ENCODE measurements around the gene RMI2.

Gene RMI2

DNA sequence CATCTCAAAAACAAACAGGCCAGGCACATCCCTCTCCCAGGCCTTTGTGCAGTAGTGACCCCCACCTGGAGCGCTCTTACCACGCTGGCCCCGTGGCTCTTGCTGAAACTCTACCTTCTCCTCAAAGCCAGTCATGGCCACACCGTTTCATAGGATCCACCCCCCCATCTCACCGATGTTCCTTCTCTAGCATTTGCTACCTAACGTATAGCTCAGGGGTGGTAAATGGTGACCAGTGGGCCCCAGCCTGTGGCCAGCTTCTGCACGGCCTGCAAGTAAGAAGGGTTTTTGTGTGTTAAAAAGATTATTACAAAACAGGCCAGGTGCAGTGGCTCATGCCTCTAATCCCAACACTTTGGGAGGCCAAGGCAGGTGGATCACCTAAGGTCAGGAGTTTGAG, 43.8 kb downstream of the RMI2 start:
- no peak for DNase-seq

DNA sequence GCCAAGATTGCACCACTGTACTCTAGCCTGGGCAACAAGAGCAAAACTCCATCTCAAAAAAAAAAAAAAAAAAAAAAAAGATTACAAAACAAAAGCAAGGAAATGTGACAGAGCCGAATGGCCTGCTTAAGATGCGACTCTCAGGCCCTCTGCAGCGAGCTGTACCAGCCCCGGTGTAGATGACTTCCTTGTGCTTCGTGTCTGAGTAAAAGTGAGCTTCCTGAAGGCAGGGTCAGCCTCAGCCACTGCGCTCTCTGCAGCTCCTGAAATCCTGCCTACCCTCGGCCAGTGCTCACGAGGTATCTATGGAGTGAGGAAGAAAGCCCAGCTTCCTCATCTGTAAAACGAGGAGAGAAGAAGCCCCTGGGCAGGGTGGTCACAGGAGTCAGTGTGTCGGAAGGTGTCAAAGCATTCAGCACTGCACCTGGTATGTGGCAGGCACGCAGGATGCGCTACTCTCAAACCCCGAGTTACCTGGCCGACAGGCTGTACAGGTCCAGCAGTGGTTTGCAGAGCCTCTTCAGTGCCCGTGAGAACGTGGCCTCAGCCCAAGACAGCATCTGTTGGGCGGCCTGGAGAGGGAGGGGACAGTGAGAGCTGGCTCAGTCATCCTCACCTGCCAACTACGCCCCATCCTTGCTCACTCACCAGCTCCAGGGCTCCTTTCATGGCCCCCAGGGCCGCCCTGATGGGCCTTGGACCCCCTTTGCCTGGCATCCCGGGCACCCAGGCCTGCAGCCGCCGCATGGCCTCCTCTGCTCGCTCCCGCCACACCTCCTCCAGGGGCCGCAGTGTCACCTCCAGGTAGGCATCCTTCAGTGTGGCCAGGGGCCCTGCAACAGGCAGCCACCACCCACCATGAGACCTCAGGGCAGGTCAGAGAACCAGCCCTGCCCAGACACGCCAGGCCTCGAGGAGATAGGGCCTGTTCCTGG, 44.6 kb downstream of the RMI2 start:
- DNase-seq: no peak

DNA sequence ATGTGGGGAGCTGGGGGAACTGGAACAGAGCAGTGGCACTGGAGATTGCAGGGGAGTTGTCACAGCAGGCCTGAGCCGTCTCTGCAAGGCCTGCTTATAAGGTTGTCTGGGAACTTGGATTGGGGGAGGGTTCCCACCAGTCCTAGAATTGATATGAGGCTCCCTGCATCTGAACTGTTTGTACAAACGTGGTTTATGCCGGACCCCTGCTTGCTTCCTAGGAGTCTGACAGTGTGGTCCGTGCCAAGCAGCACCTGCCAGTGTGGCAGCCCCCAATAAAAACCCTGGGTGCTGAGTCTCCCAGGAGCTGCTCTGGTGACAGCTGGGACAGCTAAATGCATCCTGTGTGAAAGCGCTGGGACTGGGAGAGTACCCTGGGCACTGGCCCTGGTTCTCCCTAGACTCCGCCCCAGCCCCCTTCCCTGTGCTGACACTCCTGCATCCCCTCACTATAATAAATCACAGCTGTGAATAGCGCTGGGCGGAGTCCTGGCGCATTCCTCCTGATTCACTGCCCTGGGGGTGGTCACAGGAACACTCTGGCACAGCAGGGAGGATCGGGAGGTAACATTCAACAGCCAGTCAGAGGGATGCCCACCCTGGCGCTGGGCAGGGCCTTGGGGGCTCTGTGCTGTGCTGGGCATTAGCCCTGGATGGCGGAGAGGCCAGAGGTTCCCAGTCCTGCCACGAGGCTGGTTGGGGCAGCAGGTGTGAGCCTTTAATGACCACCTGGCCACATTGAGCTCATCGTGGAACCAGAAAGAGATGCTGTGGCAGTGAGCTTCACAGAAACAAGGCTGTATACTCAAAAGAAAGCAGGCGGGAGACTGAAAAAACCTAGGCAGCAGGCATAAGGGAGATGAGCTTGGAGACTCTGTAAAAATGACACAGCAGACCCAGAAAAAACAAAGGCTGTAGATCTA, 45.6 kb downstream of the RMI2 start:
- DNase-seq: no peak

DNA sequence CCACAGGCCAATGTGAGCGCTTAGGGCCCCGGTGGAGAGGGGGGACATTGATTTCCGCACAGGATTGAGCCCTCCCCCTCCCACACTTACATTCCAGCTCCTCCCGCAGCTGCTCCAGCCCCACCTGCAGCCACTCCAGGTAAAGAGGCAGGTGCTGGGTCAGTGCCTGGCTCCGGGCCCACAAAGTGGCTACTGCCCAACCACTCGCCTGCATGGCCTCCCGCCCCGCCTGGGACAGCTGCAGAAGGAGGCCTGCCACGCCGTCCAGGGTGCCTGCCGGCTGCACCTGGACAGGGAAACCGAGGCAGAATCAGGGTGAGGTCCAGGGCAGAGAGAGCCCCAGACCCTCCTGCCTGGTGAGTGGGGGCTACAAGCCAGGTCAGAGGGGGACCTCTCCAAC, 46.3 kb downstream of the RMI2 start:
- no peak for DNase-seq

DNA sequence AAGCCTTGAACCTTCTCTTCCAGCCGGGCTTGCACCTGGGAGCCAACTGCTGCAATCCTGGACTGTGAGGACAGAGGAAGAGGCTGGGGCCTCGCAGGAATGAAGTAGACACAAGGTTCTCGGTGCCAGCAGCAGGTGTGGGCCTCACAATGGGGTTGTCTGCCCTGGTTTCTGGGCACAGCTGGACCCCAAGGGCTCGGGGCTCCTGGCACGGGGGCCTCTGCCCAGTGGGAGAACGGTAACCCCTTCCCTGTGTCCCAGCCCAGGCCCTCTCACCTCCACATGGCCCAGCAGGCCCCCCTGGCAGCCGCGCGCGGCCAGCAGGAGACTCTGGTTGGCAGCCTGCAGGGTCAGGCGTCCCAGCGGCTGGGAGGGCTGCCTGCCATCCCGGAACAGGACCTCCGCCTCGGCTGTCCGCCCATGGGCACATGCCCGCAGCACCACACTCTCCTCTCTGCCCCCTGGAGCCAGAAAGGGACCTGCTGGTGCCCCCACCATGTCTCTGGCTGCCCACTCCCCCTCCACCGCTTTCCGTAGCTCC, 46.9 kb downstream of the RMI2 start:
- no peak for DNase-seq

DNA sequence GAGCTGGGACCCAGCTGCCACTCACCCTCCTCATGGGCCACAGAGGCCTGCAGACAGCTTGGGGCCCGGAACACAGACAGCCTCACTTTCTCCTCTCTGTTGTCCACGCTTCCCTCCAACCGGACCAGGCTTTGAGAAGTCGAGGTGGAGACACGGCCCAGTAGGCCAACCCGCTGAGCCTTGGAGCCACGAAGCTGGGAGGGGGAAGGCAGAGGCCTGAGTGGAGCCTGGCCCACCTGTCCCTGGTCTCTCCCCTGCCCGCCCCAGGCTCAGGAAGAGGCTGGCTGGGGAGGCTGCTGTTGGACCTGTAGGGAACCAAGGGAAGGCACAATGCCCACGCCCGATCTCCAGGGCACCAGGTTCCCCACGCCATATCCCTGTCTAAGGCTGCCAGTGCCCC, 48.1 kb downstream of the RMI2 start:
- DNase-seq: no peak

DNA sequence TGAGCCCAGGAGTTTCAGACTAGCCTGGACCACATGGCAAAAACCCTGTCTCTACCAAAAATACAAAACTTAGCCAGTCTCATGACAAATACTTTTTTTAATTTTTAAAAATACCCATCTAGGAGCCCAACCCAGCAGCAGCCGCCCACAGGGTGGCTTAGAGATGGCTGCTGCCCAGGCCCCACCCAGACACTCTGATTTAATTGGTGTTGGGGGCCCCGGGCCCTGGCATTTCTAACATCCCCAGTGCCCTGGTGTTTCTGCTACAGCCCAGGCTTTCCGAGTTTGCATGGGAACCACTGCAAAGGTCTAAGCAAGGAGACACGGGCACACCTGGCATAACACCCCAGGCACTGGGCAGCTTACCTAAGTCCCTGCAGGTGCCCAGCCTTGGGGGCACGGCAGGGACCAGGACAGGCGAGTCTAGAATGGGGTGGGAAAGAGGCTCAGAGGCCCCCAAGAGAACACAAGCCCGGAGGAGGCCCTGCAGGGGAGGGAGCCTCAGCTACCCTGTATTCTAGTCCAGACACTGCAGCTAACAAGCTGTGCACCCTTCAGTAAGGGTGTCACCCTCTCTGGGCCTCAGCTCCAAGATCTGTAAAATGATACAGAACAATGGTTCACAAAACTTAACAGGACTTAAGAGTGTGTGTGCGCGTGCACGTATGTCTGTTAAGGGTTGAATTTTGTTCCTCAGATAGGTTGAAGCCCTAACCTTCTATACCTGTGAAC, 48.8 kb downstream of the RMI2 start:
- no peak for DNase-seq

DNA sequence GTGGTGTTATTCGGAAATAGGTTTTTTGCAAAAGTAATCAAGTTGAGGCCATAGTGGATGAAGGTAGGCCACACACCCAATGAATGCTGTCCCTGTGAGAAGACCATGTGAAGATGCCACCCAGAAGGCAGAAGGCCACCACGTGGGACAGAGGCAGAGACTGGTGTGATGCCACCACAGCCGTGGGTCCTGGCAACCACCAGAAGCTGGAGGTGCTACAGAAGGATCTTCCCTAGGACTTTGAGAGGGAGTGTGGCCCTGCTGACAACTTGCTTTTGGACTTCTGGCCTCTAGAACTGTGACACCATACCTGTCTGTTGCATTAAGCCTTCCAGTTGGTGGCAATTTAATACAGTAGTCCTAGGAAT, 49.3 kb downstream of the RMI2 start:
- no peak for DNase-seq

DNA sequence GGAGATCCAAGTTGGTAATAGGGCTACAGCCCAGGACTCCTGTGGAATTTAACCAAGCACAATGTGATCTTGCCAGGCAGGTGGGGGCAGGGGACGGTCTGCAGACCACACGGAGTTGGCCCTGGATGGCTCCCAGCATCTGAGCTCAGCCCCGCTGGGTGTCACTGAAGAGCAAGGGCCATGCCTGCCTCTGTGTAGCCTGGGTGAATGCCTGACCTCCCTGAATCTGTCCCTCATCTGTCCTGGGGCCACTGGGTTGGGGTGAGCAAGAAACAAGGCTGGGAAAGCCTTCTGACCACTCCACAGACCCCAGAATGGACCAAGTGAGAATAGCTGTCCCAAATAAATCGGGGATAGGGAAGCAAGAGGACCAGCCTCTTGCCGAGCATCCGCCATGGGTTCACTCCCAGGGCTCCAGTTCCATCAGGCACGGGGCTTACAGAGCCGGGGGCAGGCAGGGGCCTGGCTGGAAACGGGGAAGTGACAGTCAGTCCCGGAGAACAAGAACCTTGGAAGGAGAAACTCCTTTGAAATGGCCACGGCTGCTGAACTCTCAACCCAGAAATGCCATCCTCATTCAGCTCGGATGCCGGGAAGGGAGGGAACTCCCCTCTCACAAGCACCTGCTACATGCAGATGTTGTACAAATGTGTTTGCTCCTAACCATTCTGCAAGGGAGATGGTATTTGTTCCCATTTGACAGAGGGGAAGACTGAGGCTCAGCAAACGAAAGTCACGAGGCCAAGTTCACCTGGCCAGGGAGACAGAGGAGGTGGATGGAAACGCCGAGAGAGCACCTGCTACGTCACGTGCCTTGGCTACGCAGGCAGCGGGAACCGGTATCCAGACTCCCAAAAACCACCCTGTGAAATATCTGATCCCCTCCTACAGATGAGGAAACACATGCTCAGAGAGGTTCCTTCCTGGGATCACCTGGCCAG, 50.0 kb downstream of the RMI2 start:
- no peak for DNase-seq

DNA sequence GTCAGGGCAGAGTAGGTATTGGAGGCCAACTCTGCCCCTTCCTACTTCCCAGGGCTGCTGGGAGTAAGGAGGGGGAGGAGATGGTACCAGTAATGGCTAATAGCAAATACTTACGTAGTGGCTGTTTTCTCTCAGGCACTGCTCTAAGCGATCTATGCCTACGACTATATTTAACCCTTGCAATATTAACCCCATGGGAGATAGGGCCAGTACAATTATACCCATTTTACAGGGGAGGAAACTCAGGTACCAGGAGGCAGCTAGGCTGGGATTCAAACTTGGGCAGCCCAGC, 50.6 kb downstream of the RMI2 start:
- no peak for DNase-seq

DNA sequence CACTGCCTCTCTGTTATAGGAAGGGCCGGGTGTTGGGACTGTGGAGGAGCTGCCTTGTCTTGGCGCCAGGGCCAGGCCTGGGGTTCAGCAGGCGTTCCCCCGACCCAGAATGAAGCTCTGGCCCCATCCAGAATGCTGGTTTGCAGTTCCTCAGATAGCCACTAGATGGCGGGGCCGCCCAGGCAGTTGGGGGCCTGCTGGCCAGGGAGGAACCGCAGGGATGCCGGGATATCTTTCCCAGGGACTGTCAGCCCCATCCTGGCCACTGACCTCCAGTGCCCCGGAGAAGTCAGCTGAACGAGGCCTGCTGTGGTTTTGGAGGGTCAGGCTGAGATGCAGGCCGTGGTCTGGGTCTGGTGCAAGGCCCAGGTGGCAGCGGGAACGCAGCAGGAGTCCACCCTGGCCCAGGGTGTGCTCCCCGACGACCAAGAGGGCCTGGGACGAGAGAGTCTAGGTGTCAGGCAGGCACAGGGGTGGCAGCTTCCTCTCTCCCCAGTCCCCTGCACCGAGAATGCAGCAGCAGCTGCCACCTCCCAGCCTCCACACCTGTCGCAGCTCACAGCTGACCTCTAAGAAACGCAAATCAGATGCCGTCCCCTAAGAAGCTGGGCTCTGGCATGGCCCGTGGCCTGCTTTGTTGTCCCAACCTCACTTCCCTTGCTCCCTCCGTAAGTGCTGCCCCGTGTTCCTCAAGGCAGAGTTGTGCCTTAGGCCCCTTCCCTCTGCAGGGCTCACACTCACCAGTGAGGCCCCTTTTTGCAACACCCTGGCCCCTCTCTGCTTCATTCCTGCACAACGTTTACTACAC, 51.2 kb downstream of the RMI2 start:
- DNase-seq: peak; percentile 65

DNA sequence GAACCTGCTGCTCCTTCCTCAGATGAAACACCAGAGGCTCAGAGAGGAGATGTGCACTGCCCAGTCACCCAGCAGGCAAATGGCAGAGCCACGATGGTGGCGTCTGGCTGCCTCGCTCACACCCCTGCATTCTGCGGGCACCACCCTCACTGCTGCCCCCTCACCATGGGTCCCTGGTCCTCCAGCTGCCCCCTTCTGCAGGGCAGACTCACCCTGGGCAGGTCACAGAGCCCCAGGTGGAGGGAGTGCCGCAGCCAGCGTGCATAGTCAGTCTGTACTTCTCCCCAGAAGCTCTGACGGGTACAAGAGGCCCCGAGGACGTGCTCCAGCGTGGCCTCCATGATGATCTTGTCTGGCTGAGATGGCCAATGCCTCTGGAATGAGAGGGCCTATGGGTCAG, 52.9 kb downstream of the RMI2 start:
- no peak for DNase-seq

DNA sequence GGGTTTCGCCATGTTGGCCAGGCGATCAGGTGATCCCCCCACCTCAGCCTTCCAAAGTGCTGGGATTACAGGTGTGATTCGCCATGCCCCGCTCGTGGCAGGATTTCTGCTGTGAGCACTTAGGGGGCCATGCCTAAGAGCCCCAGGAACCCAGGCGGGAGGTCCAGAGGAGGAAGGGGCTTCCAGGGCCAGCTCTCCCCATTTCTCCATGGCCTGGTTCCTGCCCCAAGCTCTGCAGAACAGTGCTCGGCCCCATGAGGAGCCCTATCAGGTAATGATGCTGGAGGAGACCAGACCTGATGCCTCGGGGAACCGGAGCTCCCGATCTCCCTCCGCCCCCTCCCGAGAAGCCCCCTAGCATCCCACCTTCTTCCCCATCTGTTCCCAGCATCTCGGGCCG, 53.6 kb downstream of the RMI2 start:
- no peak for DNase-seq

DNA sequence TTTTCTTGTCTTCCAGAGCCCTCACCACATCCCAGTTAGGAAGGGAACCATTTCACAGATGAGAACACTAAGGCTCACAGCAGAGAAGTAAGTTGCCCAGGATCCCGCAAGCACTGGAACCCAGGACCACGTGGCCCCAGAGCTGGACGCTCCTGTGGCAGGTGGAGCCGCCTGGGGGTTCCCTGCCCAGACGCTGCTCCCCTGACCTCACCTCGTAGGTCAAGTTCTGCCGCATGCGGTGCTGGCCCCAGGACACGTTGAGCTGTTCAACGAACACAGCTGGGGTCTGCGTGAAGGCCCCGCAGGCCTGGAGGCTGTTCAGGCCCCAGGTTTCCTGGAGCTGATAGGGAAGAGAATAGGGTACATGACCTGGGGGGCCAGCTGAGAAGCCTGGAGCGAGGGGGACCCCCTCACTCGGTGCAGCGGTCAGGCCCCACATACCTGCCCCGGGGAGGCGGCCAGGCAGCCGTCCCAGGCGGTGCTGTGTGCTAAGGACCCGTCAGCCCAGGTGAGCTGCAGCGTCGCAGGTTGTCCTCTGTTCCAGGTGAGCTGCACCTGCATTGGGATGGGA, 54.1 kb downstream of the RMI2 start:
- no peak for DNase-seq

DNA sequence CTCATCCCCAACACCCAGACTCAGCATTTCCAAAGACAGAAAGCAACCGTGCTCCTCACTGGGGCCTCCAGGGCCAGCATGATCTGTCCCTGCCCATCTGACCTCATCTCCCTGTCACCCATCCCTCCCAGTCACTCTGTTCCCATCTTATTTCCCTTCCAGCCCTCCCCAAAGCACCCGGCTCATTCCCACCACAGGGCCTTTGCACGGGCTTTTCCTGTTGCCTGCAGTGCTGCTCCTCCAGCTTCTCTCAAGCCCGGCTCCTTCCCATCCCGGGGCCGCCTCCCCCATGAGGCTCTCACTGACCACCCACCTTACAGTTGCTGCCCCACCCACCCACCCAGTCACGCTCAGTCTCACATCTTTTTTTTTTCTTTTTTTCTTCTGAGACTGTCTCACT, 54.8 kb downstream of the RMI2 start:
- DNase-seq: no peak

Data from activated gamma-delta T cell treated with Interleukin-2 at 50 U/mL for 16 hours (primary cell).